Measurements from ENCODE around the gene SRSF8. TPM values are rescaled to one million over a fixed set of nuclear protein-coding genes. Genes with fewer than 3 reads are reported as not detected.

Gene SRSF8
- total RNA-seq, 1 donor from 2014 or later, result 35.1 TPM

DNA sequence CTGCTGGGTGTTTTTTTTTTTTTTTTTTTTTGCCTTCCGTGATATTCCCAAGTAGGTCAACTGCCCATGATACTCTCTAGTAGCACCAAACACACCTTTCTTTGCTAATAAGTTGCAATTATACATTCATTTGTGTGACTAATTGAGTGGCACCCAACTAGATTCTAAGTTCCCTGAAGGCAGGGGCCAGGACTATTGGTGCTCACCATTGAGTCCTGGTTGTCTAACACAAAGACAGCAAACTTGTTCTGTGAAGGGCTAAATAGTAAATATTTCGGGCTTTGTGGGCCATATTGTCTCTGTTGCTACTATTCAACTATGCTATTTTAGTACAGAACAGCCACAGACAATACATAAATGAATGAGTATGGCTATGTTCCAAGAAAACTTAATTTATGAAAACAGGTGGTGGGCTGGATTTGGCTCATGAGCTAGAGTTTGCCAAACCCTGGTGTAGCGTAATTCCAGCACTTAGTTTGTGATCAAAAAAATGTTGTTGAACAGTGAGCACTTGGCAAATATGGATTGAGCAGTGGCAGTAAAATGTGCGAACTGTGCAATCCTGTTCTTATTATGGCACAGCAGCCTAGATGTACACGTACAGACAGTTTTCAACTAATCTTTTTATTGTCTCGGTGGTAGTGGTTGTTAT is 34.3 kb downstream of the SRSF8 start:
- intact Hi-C loops (cut with DNase I), result no loop called here
- Histone ChIP-seq H3K27ac (no peak overlapping the region), H3K36me3 (no peaks in the 10 kb centered on the region), H3K4me1 (peaks cover 36% of the 10 kb centered on the region), H3K27me3 (no peaks in the 10 kb centered on the region), H3K4me3 (no peak overlapping the region), H3K9me3 (no peaks in the 10 kb centered on the region)
- DNase-seq (ENCODE audit: extremely low spot score in 2 of 2), result no peak
- TF ChIP-seq, protein P1, sequence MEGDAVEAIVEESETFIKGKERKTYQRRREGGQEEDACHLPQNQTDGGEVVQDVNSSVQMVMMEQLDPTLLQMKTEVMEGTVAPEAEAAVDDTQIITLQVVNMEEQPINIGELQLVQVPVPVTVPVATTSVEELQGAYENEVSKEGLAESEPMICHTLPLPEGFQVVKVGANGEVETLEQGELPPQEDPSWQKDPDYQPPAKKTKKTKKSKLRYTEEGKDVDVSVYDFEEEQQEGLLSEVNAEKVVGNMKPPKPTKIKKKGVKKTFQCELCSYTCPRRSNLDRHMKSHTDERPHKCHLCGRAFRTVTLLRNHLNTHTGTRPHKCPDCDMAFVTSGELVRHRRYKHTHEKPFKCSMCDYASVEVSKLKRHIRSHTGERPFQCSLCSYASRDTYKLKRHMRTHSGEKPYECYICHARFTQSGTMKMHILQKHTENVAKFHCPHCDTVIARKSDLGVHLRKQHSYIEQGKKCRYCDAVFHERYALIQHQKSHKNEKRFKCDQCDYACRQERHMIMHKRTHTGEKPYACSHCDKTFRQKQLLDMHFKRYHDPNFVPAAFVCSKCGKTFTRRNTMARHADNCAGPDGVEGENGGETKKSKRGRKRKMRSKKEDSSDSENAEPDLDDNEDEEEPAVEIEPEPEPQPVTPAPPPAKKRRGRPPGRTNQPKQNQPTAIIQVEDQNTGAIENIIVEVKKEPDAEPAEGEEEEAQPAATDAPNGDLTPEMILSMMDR (IDR thresholded peaks at IDR 0.05), result no peak
- no peak for TF ChIP-seq POLR2A (IDR thresholded peaks at IDR 0.05)
- TF ChIP-seq POLR2AphosphoS5 (IDR thresholded peaks at IDR 0.05; ENCODE audit: insufficient read depth in 1 of 2, low read depth in 1 of 2), result no peak

DNA sequence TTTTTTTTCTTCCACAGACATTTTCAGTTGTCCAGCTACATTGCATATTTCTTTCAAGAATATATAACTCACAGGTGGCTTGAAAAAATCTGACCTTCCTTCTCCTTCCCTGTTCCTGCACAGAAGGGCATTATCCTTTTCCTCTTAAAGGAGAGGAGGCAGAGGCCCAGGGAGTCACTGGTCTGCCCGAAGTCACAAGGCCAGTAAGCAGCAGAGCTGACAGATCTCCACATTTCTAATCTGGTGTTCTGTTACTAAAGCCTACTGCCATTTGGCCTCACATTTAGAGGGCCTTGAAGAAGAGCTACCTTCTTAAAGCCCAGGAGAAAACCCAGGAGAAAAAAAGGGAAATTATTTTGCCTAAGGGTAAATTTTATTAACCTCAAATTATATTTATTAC is 35.2 kb downstream of the SRSF8 start:
- no peaks in the 10 kb centered on the region for H3K27me3 ChIP-seq
- no peak overlapping the region for H3K4me3 ChIP-seq
- no peaks in the 10 kb centered on the region for H3K9me3 ChIP-seq
- no peak for DNase-seq (ENCODE audit: extremely low spot score in 2 of 2)
- no peaks in the 10 kb centered on the region for H3K36me3 ChIP-seq
- TF ChIP-seq POLR2A (IDR thresholded peaks at IDR 0.05) (no peak), POLR2AphosphoS5 (IDR thresholded peaks at IDR 0.05; ENCODE audit: insufficient read depth in 1 of 2, low read depth in 1 of 2) (no peak)
- TF ChIP-seq, protein P1 (IDR thresholded peaks at IDR 0.05), result no peak
- intact Hi-C loops (cut with DNase I), result no loop called here
- peaks cover 39% of the 10 kb centered on the region for H3K4me1 ChIP-seq
- H3K27ac ChIP-seq, result no peak overlapping the region

DNA sequence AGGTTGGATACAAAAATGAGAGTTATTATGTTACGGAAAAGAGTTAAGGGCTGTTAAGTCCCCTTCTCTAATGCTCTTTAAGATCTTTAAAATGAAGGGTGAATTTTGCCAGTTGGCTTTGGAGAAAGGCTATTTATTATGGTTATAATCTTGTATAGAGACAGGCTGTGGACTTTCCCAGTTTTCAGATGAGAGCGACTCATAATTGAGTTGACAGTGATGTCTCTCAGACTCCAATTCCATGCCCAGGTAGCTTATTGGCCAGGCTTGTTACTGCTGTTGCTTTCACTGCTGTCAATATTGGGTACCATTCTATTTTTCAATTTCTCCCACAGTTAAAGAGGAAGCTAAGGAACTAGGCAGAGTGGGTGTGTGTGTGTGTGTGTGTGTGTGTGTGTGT is 36.0 kb downstream of the SRSF8 start:
- TF ChIP-seq POLR2AphosphoS5 (IDR thresholded peaks at IDR 0.05; ENCODE audit: insufficient read depth in 1 of 2, low read depth in 1 of 2) (no peak), POLR2A (IDR thresholded peaks at IDR 0.05) (no peak)
- TF ChIP-seq, protein P1 (IDR thresholded peaks at IDR 0.05), result no peak

DNA sequence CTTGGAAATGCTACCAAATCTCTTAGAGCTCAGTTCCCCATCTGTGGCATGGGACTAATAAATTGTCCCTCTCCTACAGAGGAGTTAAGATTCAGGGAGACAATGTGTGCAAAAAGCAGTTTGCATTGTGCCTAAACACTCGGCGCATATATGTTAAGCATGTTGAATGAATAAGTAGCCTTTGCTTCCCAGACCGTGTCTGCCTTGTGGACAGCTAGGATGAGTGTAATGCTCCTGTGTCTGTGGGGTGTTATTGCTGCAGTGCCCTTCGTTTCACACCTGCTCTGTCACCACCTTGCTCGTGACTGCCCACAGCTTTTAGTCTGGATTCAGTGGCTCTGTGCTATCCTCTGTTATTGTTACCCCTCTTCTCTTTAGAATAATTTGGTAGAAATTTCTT is 37.0 kb downstream of the SRSF8 start:
- intact Hi-C loops (cut with DNase I), result no loop called here
- TF ChIP-seq POLR2A (IDR thresholded peaks at IDR 0.05) (no peak), POLR2AphosphoS5 (IDR thresholded peaks at IDR 0.05; ENCODE audit: insufficient read depth in 1 of 2, low read depth in 1 of 2) (no peak)
- TF ChIP-seq, protein P1 (IDR thresholded peaks at IDR 0.05), result no peak
- DNase-seq (ENCODE audit: extremely low spot score in 2 of 2), result no peak
- Histone ChIP-seq H3K9me3 (no peaks in the 10 kb centered on the region), H3K27me3 (no peaks in the 10 kb centered on the region), H3K4me1 (peaks cover 49% of the 10 kb centered on the region), H3K27ac (no peak overlapping the region), H3K36me3 (no peaks in the 10 kb centered on the region), H3K4me3 (no peak overlapping the region)

More for the DNA sequence above, 36.0 kb downstream of the SRSF8 start:
- Histone ChIP-seq H3K4me1 (peaks cover 47% of the 10 kb centered on the region), H3K36me3 (no peaks in the 10 kb centered on the region), H3K27ac (no peak overlapping the region), H3K4me3 (no peak overlapping the region), H3K9me3 (no peaks in the 10 kb centered on the region), H3K27me3 (no peaks in the 10 kb centered on the region)
- intact Hi-C loops (cut with DNase I), result no loop called here
- no peak for DNase-seq (ENCODE audit: extremely low spot score in 2 of 2)

DNA sequence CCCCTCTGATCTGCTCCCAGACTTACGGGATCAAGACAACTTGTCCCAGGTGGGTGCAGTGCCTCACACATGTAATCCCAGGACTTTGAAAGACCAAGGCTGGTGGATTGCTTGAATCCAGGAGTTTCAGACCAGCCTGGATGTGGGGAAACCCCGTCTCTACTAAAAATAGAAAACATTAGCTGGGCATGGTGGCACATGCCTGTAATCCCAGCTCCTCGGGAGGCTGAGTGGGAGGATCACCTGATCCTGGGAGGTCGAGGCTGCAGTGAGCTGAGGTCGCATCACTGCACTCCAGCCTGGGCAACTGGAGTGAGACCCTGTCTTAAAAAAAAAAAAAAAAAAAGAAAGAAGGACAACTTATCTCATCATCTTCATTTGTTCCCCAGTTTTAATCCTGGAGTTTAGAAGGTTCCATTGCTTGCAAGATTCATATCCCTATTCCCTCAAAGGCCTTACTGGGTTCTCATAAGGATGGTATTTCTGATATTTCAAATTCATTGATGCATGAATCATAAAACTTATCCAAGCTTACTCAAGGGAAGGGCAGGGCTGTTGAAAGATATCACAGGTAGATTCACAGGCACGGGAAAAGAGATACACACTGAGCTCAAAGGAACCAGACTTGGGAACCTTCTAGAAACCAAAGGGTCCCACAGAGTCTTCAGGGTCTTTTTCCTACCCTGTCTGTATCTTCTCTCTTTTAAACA is 37.6 kb downstream of the SRSF8 start:
- Histone ChIP-seq H3K4me1 (peaks cover 47% of the 10 kb centered on the region), H3K36me3 (no peaks in the 10 kb centered on the region), H3K9me3 (no peaks in the 10 kb centered on the region), H3K4me3 (no peak overlapping the region), H3K27me3 (no peaks in the 10 kb centered on the region), H3K27ac (no peak overlapping the region)
- intact Hi-C loops (cut with DNase I), result no loop called here
- DNase-seq (ENCODE audit: extremely low spot score in 2 of 2), result no peak
- TF ChIP-seq POLR2A (IDR thresholded peaks at IDR 0.05) (no peak), POLR2AphosphoS5 (IDR thresholded peaks at IDR 0.05; ENCODE audit: insufficient read depth in 1 of 2, low read depth in 1 of 2) (no peak)
- TF ChIP-seq, protein P1 (IDR thresholded peaks at IDR 0.05), result no peak

Measured in vagina (tissue), 2 donors.